Measurements from ENCODE around the gene ZFHX3. TPM values are rescaled to one million over a fixed set of nuclear protein-coding genes. Genes with fewer than 3 reads are reported as not detected.
A peak's percentile ranks its signal among the peaks of the same experiment; 100 is the strongest.

The ZFHX3 gene
- polyA plus RNA-seq, 1 donor (not counting 4 experiments of a cell fraction or from before 2014, with no cell fraction given) = 1.2 TPM

DNA sequence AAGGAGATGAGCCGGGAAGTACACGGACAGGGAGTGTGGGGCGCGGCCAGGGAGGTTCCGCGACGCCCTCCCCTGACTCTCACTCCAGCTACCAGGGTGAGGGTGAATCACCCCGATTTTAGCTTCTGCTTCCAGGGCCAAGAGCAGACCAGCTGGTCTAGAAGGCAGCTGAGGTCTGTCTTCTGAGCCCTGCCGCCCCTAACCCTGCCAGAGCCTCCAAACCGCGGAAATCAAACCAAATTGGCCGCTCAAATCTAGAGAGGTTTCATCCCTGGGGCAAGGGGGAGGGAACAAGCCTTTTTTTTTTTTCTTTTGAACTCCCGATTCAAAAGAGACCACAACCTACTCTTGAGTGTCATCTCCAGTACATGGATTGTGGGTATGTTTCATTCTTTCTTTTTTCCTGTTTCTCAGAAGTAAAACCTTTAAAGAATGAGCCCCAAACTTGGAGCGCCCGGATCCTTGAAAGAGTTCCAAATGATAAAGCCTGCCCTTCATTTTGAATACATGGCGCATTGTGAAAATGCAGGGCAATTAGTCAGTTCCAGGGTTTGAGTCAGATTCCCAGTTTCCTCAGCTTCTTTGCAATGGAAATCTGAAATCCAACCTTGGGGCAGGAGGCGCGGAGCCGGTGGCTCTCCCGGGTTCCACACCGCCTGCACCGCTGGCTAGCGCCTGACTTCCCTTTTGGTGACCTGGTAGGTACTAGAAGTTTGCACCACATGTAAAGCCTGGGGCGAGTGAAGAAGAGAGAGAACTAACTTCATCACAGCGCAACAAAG, 16.5 kb upstream of the ZFHX3 start:
- Histone ChIP-seq H3K9me1 (ENCODE audit: control insufficient read depth, extremely low read depth, insufficient read depth, low read length) (no peaks in the 10 kb centered on the region), H3K4me2 (ENCODE audit: control insufficient read depth, extremely low read depth, insufficient read depth, low read depth, low read length) (peak overlapping the region; percentile 91), H3K4me1 (ENCODE audit: control insufficient read depth, extremely low read depth, insufficient read depth, low read length) (peaks cover 46% of the 10 kb centered on the region), H4K20me1 (ENCODE audit: control insufficient read depth, extremely low read depth, insufficient read depth, low read length) (no peaks in the 10 kb centered on the region), H3K79me2 (ENCODE audit: control insufficient read depth, insufficient read depth, low read length) (no peaks in the 10 kb centered on the region), H3K9ac (ENCODE audit: control insufficient read depth, extremely low read depth, insufficient read depth, low read length) (peak overlapping the region; percentile 69), H3K4me3 (ENCODE audit: control insufficient read depth in 2 of 3, extremely low read depth in 1 of 3, insufficient read depth in 2 of 3, low read depth in 1 of 3, low read length in 3 of 3) (peak overlapping the region; percentile 21 to 72 (median 52)), H3K27ac (ENCODE audit: control insufficient read depth, insufficient read depth, low read length) (peak overlapping the region; percentile 73), H3K9me3 (ENCODE audit: control insufficient read depth, low read depth, low read length) (no peaks in the 10 kb centered on the region), H3K27me3 (ENCODE audit: control insufficient read depth, extremely low read depth, insufficient read depth, low read length) (peaks cover 25% of the 10 kb centered on the region), H2AFZ (ENCODE audit: control insufficient read depth, low read length) (peak overlapping the region; percentile 82), H3K36me3 (ENCODE audit: control insufficient read depth in 2 of 2, extremely low read depth in 1 of 2, insufficient read depth in 2 of 2, low read length in 2 of 2) (no peaks in the 10 kb centered on the region)
- TF ChIP-seq, protein P1, sequence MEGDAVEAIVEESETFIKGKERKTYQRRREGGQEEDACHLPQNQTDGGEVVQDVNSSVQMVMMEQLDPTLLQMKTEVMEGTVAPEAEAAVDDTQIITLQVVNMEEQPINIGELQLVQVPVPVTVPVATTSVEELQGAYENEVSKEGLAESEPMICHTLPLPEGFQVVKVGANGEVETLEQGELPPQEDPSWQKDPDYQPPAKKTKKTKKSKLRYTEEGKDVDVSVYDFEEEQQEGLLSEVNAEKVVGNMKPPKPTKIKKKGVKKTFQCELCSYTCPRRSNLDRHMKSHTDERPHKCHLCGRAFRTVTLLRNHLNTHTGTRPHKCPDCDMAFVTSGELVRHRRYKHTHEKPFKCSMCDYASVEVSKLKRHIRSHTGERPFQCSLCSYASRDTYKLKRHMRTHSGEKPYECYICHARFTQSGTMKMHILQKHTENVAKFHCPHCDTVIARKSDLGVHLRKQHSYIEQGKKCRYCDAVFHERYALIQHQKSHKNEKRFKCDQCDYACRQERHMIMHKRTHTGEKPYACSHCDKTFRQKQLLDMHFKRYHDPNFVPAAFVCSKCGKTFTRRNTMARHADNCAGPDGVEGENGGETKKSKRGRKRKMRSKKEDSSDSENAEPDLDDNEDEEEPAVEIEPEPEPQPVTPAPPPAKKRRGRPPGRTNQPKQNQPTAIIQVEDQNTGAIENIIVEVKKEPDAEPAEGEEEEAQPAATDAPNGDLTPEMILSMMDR (optimal IDR thresholded peaks at IDR 0.05 in 1 of 3, IDR thresholded peaks at IDR 0.05 in 1 of 3, conservative IDR thresholded peaks at IDR 0.05 in 1 of 3; ENCODE audit: extremely low read depth in 1 of 3, insufficient read depth in 2 of 3, low read length in 3 of 3) = no peak
- no peak for TF ChIP-seq EZH2 (IDR thresholded peaks at IDR 0.05; ENCODE audit: low read length)
- dilution Hi-C loops (cut with MboI; ENCODE audit: extremely low pct_ligation_motif_present, low sequenced_read_pairs) = no loop called here
- FAIRE-seq (no peak), DNase-seq (ENCODE audit: low read depth, low spot score) (no peak)

DNA sequence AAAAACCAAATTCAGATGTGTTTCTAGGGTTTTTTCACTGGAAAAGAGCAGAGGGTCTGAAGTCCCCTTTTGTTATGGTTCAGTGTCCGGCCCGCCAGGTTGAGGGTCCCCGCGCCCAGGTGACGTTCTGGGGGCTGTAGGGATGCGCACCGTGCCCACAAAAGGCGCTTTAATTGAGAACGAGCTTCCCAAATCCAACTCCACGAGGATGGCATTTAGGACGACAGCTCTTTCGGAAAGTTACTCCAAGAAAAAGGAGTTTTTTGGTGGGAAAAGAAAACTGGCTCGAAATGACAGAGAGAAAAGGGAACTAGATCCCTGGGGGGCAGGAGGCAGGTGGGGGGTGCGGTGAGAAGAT, 15.9 kb upstream of the ZFHX3 start:
- DNase-seq (ENCODE audit: low read depth, low spot score) = no peak
- Histone ChIP-seq H3K27me3 (ENCODE audit: control insufficient read depth, extremely low read depth, insufficient read depth, low read length) (peaks cover 25% of the 10 kb centered on the region), H3K9ac (ENCODE audit: control insufficient read depth, extremely low read depth, insufficient read depth, low read length) (peak overlapping the region; percentile 69), H3K36me3 (ENCODE audit: control insufficient read depth in 2 of 2, extremely low read depth in 1 of 2, insufficient read depth in 2 of 2, low read length in 2 of 2) (no peaks in the 10 kb centered on the region), H3K9me1 (ENCODE audit: control insufficient read depth, extremely low read depth, insufficient read depth, low read length) (no peaks in the 10 kb centered on the region), H3K4me1 (ENCODE audit: control insufficient read depth, extremely low read depth, insufficient read depth, low read length) (peaks cover 48% of the 10 kb centered on the region), H3K4me2 (ENCODE audit: control insufficient read depth, extremely low read depth, insufficient read depth, low read depth, low read length) (peak overlapping the region; percentile 91), H3K27ac (ENCODE audit: control insufficient read depth, insufficient read depth, low read length) (no peak overlapping the region), H3K4me3 (ENCODE audit: control insufficient read depth in 2 of 3, extremely low read depth in 1 of 3, insufficient read depth in 2 of 3, low read depth in 1 of 3, low read length in 3 of 3) (peak overlapping the region; percentile 9 to 52 (median 21)), H4K20me1 (ENCODE audit: control insufficient read depth, extremely low read depth, insufficient read depth, low read length) (no peaks in the 10 kb centered on the region), H2AFZ (ENCODE audit: control insufficient read depth, low read length) (peak overlapping the region; percentile 82), H3K79me2 (ENCODE audit: control insufficient read depth, insufficient read depth, low read length) (no peaks in the 10 kb centered on the region), H3K9me3 (ENCODE audit: control insufficient read depth, low read depth, low read length) (no peaks in the 10 kb centered on the region)
- TF ChIP-seq, protein P1 (optimal IDR thresholded peaks at IDR 0.05 in 1 of 3, IDR thresholded peaks at IDR 0.05 in 1 of 3, conservative IDR thresholded peaks at IDR 0.05 in 1 of 3; ENCODE audit: extremely low read depth in 1 of 3, insufficient read depth in 2 of 3, low read length in 3 of 3) = no peak
- TF ChIP-seq EZH2 (IDR thresholded peaks at IDR 0.05; ENCODE audit: low read length) = no peak
- dilution Hi-C loops (cut with MboI; ENCODE audit: extremely low pct_ligation_motif_present, low sequenced_read_pairs) = no loop called here
- no peak for FAIRE-seq
